NCI-H128 (cell line): ENCODE data around the gene MAD1L1.

ENCODE experiments used
- DNase-seq: peaks from one replicate; lab custom pipeline; 2025; ENCODE audit not compliant: unreplicated experiment; lab: John Stamatoyannopoulos, UW

Gene MAD1L1

GRCh38 chr7:2017914-2018568, 214.7 kb downstream of the MAD1L1 start:
- no peak for DNase-seq

- no peak for DNase-seq
Observed at GRCh38 chr7:2017481-2017891, 215.3 kb downstream of the MAD1L1 start.

- DNase-seq: no peak
Observed at GRCh38 chr7:2016761-2017480, 215.8 kb downstream of the MAD1L1 start.

GRCh38 chr7:2016021-2016631, 216.6 kb downstream of the MAD1L1 start:
- no peak for DNase-seq

GRCh38 chr7:2015251-2015871, 217.4 kb downstream of the MAD1L1 start:
- no peak for DNase-seq

GRCh38 chr7:2014391-2015241, 218.1 kb downstream of the MAD1L1 start:
- DNase-seq: no peak

GRCh38 chr7:2013381-2014311, 219.1 kb downstream of the MAD1L1 start:
- no peak for DNase-seq

- DNase-seq: peak; percentile 10
Observed at GRCh38 chr7:2012981-2013380, 219.8 kb downstream of the MAD1L1 start.

GRCh38 chr7:2012044-2012900, 220.5 kb downstream of the MAD1L1 start:
- no peak for DNase-seq

GRCh38 chr7:2011266-2012043, 221.3 kb downstream of the MAD1L1 start:
- DNase-seq: no peak

GRCh38 chr7:2010551-2011265, 222.0 kb downstream of the MAD1L1 start:
- no peak for DNase-seq

GRCh38 chr7:2010101-2010500, 222.6 kb downstream of the MAD1L1 start:
- no peak for DNase-seq

- peak; percentile 44 for DNase-seq
Observed at GRCh38 chr7:2009541-2010001, 223.2 kb downstream of the MAD1L1 start.

GRCh38 chr7:2008936-2009540, 223.7 kb downstream of the MAD1L1 start:
- no peak for DNase-seq

GRCh38 chr7:2008101-2008935, 224.4 kb downstream of the MAD1L1 start:
- no peak for DNase-seq

GRCh38 chr7:2007551-2007950, 225.2 kb downstream of the MAD1L1 start:
- DNase-seq: no peak
